GM19397 (cell line): ENCODE data around the gene CASP5.
A peak's percentile ranks its signal among the peaks of the same experiment; 100 is the strongest.
"Not testable (repeated sequence)": the region's sequence is repeated elsewhere in the genome, so short reads cannot be mapped to it uniquely, and the experiment has no call there.

ENCODE experiments used
- ATAC-seq: cut with Tn5 transposase; IDR thresholded peaks from one replicate; pipeline ENCODE4 v1.9.1; 2021; ENCODE audit warnings: mild to moderate bottlenecking, moderate library complexity; ENCODE audit not compliant: unreplicated experiment

CASP5 gene

GRCh38 chr11:105033781-105034180 lies 10.8 kb upstream of the CASP5 start:
- no peak for ATAC-seq

GRCh38 chr11:105033343-105033742 lies 10.4 kb upstream of the CASP5 start:
- ATAC-seq: no peak

- no peak for ATAC-seq
These were observed 9.5 kb upstream of the CASP5 start for GRCh38 chr11:105032495-105032894.

- no peak for ATAC-seq
These were observed 4.7 kb upstream of the CASP5 start for GRCh38 chr11:105027678-105028077.

GRCh38 chr11:105024394-105024793 lies 1.4 kb upstream of the CASP5 start:
- ATAC-seq: no peak

GRCh38 chr11:105022527-105022926 lies 441 bp downstream of the CASP5 start:
- no peak for ATAC-seq

GRCh38 chr11:105007463-105007862 lies 15.5 kb downstream of the CASP5 start:
- no peak for ATAC-seq

- no peak for ATAC-seq
These were observed 17.5 kb downstream of the CASP5 start for GRCh38 chr11:105005451-105005845.

- ATAC-seq: no peak
These were observed 18.9 kb downstream of the CASP5 start for GRCh38 chr11:105004021-105004420.

GRCh38 chr11:105003151-105003550 lies 19.8 kb downstream of the CASP5 start:
- no peak for ATAC-seq

GRCh38 chr11:105000797-105001196 lies 22.2 kb downstream of the CASP5 start:
- ATAC-seq: peak; percentile 84

- no peak for ATAC-seq
These were observed 22.8 kb downstream of the CASP5 start for GRCh38 chr11:105000167-105000566.

GRCh38 chr11:104999721-105000120 lies 23.2 kb downstream of the CASP5 start:
- ATAC-seq: no peak

GRCh38 chr11:104997288-104997687 lies 25.7 kb downstream of the CASP5 start:
- ATAC-seq: no peak

- no peak for ATAC-seq
These were observed 28.0 kb downstream of the CASP5 start for GRCh38 chr11:104995001-104995408.

- no peak for ATAC-seq
These were observed 30.2 kb downstream of the CASP5 start for GRCh38 chr11:104992781-104993180.

- ATAC-seq: no peak
These were observed 31.0 kb downstream of the CASP5 start for GRCh38 chr11:104991994-104992393.

GRCh38 chr11:104984808-104985207 lies 38.2 kb downstream of the CASP5 start:
- no peak for ATAC-seq

- ATAC-seq: no peak
These were observed 43.1 kb downstream of the CASP5 start for GRCh38 chr11:104979839-104980238.

GRCh38 chr11:104973616-104974015 lies 49.4 kb downstream of the CASP5 start:
- ATAC-seq: no peak

- not testable (repeated sequence) for ATAC-seq
These were observed 50.0 kb downstream of the CASP5 start for GRCh38 chr11:104972924-104973323.

GRCh38 chr11:104970756-104971155 lies 52.2 kb downstream of the CASP5 start:
- ATAC-seq: no peak

GRCh38 chr11:104968856-104969776 lies 53.9 kb downstream of the CASP5 start:
- ATAC-seq: no peak
